HEK293 (cell line): Measurements from ENCODE around the gene ABCC3.
A peak's percentile ranks its signal among the peaks of the same experiment; 100 is the strongest.

Experiments used
- MYNN ChIP-seq: fragments of 450-650 bp; formaldehyde crosslinking; IDR thresholded peaks from 2 replicates; pipeline ENCODE4 v1.5.1; 2016; ENCODE audit warnings: missing biosample characterization, missing genetic modification characterization, borderline replicate concordance
- ZNF10 ChIP-seq: fragments of 450-650 bp; formaldehyde crosslinking; IDR thresholded peaks from 2 replicates; pipeline ENCODE4 v1.5.1; 2017; ENCODE audit warnings: missing biosample characterization, missing genetic modification characterization
- ZNF174 ChIP-seq: fragments of 450-650 bp; formaldehyde crosslinking; IDR thresholded peaks from 2 replicates; pipeline ENCODE4 v1.5.0; 2017; ENCODE audit warnings: missing biosample characterization, mild to moderate bottlenecking, missing genetic modification characterization
- ZNF37A ChIP-seq: fragments of 450-650 bp; IDR thresholded peaks from 2 replicates; pipeline ENCODE4 v1.5.1; 2018; ENCODE audit warnings: missing biosample characterization, missing genetic modification characterization

- TF ChIP-seq ZNF10: peak; percentile 44; the same call in 1 of the 2 replicates
- TF ChIP-seq ZNF174 (tag by site-specific recombination): no peak
- no peak for TF ChIP-seq MYNN (tag by site-specific recombination)
- TF ChIP-seq ZNF37A (tag by site-specific recombination): no peak
Observed at GRCh38 chr17:50661795-50662391, 27.2 kb downstream of the ABCC3 start.
